ENCODE measurements around the gene MAP7. TPM values are rescaled to one million over a fixed set of nuclear protein-coding genes. Genes with fewer than 3 reads are reported as not detected.

The MAP7 gene
- total and polyA plus RNA-seq, 11 donors: 0.86 to 3.2 (median 2.1) TPM

DNA sequence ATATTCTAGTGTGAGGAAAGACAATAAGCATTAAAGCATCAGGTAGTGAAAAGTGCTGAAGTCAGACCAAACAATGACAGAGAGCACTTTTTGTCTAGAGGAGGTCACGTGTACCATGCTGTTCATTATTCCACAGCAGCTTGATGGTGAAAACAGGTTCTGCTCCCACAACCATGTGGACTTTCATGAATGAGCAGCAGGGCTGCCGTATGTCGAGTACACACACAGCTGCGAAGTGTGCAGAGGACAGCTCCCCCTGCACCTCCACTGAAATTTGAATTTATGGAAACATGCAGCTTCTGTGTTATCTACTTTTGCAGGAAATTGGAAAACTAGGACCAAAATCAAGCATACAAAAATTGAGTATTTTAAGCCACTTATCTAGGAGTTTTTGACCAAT is 85.3 kb downstream of the MAP7 start:
- DNase-seq (no peak), ATAC-seq (no peak)
- no peaks in the 10 kb centered on the region for H3K36me3 ChIP-seq
- intact Hi-C loops (cut with DNase I): no loop called here
- no peaks in the 10 kb centered on the region for H3K9me3 ChIP-seq
- H3K4me1 ChIP-seq: peaks cover 0 to 6% (median 0%) of the 10 kb centered on the region in 12 donors
- no peak overlapping the region for H3K4me3 ChIP-seq
- no peak overlapping the region for H3K27ac ChIP-seq
- no peaks in the 10 kb centered on the region for H3K27me3 ChIP-seq
- no peak for TF ChIP-seq POLR2A (IDR thresholded peaks at IDR 0.05)
- TF ChIP-seq, protein P1, sequence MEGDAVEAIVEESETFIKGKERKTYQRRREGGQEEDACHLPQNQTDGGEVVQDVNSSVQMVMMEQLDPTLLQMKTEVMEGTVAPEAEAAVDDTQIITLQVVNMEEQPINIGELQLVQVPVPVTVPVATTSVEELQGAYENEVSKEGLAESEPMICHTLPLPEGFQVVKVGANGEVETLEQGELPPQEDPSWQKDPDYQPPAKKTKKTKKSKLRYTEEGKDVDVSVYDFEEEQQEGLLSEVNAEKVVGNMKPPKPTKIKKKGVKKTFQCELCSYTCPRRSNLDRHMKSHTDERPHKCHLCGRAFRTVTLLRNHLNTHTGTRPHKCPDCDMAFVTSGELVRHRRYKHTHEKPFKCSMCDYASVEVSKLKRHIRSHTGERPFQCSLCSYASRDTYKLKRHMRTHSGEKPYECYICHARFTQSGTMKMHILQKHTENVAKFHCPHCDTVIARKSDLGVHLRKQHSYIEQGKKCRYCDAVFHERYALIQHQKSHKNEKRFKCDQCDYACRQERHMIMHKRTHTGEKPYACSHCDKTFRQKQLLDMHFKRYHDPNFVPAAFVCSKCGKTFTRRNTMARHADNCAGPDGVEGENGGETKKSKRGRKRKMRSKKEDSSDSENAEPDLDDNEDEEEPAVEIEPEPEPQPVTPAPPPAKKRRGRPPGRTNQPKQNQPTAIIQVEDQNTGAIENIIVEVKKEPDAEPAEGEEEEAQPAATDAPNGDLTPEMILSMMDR (IDR thresholded peaks at IDR 0.05): no peak
- whole genome bisulfite sequencing, 4 donors: 66 to 78% (median 70%) methylated on average over 4 of the region's 4 CpGs

DNA sequence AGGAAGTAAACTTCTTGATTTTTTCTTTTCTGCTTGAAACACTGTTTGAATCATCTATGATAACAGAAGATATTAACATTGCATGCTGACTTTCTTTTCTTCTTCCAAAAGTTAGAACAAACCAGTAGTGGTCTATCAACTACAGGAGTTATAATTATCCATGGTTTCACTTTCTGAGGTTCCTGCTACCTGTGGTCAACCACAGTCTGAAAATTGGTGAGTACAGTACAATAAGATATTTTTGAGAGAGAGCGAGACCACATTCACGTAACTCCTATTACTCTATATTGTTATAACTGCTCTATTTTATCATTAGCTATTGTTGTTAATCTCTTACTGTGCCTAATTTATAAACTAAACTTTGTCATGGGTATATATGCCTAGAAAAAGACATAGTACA is 86.1 kb downstream of the MAP7 start:
- ATAC-seq (no peak), DNase-seq (no peak)
- Histone ChIP-seq H3K4me1 (no peaks in the 10 kb centered on the region), H3K27ac (no peak overlapping the region), H3K36me3 (no peaks in the 10 kb centered on the region), H3K4me3 (no peak overlapping the region), H3K27me3 (no peaks in the 10 kb centered on the region), H3K9me3 (no peaks in the 10 kb centered on the region)
- no peak for TF ChIP-seq POLR2A (IDR thresholded peaks at IDR 0.05)
- TF ChIP-seq, protein P1 (IDR thresholded peaks at IDR 0.05): no peak
- 87 to 94% (median 90%) methylated on average over 2 of the region's 2 CpGs for WGBS, 4 donors
- intact Hi-C loops (cut with DNase I): no loop called here

DNA sequence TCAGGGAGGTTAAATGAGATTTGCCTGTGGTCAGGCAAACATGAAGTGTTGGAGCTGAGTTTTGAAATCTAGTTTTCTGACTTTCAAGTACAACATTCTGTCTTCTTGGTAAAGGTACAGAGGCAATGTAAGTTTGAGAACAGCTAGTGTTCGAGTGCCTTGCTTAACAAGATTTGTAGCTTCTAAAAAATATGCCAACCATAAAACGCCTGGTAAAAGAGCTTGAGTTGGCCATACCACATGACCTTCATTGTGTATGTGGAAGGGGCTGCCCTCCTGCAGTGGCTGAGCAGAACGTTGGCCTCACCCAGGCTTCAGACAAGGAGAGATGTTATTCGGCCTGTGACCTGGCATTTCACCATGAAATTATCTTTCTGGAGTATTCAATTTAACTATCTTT is 86.5 kb downstream of the MAP7 start:
- TF ChIP-seq, protein P1 (IDR thresholded peaks at IDR 0.05): no peak
- TF ChIP-seq POLR2A (IDR thresholded peaks at IDR 0.05): no peak
- Histone ChIP-seq H3K27ac (no peak overlapping the region), H3K36me3 (no peaks in the 10 kb centered on the region), H3K27me3 (no peaks in the 10 kb centered on the region), H3K4me1 (no peaks in the 10 kb centered on the region), H3K4me3 (no peak overlapping the region), H3K9me3 (peaks cover 0 to 1% (median 0%) of the 10 kb centered on the region in 12 donors)
- WGBS, 4 donors: 65 to 68% (median 67%) methylated on average over 4 of the region's 4 CpGs
- ATAC-seq (no peak), DNase-seq (no peak)
- intact Hi-C loops (cut with DNase I): no loop called here

DNA sequence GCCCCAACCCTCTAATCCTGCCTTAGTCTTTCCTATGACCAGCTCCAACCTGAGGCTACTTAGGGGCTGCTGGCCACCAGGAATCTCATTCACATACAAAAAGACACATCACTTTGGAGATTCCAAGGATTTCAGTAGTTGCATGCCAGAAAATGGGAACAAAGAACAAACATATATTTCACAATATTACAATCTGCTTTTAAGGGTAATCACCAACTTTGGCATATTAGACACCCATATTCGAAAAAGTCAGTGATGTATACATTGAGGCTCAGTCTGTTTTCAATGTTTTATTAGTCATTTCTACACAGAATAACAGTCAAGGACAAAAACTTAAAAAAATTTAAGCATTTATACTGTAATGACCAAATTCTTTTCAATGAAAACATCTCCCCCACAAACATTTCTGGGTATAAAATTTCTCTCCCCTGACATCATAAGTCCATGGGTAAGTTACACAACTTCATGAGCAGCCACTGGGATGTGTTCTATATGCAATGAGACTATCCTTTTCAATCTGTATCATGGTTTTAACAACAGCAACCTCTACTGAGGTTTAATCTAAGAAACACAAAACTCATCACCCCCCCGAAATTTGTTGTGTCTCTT is 103.5 kb downstream of the MAP7 start:
- 61 to 78% (median 64%) methylated on average over 2 of the region's 2 CpGs for WGBS, 4 donors
- H3K9me3 ChIP-seq: peaks cover 0 to 14% (median 3%) of the 10 kb centered on the region in 12 donors
- no peak overlapping the region for H3K4me3 ChIP-seq
- no peak for TF ChIP-seq POLR2A (IDR thresholded peaks at IDR 0.05)
- TF ChIP-seq, protein P1 (IDR thresholded peaks at IDR 0.05): no peak
- no peak overlapping the region for H3K27ac ChIP-seq
- no peak for DNase-seq
- H3K4me1 ChIP-seq: no peaks in the 10 kb centered on the region
- no peak for ATAC-seq
- H3K36me3 ChIP-seq: no peaks in the 10 kb centered on the region
- H3K27me3 ChIP-seq: no peaks in the 10 kb centered on the region
- intact Hi-C loops (cut with DNase I): no loop called here

All from heart left ventricle (tissue), 16 donors.